Activated CD8-positive, alpha-beta memory T cell treated with anti-CD3 and anti-CD28 coated beads, Interleukin-2, amount 50 U/mL, for 48 hours (primary cell): ENCODE results near the gene VGF.
"Not testable (repeated sequence)": the region's sequence is repeated elsewhere in the genome, so short reads cannot be mapped to it uniquely, and the experiment has no call there.

Experiments used
- DNase-seq: peaks from one replicate; pipeline ENCODE4 v3.0.0-alpha.2; 2020

The VGF gene

GRCh38 chr7:101134399-101134980, 30.9 kb downstream of the VGF start:
- DNase-seq, result no peak

- no peak for DNase-seq
These were observed 31.6 kb downstream of the VGF start for GRCh38 chr7:101133621-101134398.

GRCh38 chr7:101132626-101133600, 32.5 kb downstream of the VGF start:
- not testable (repeated sequence) for DNase-seq

- DNase-seq, result no peak
These were observed 35.7 kb downstream of the VGF start for GRCh38 chr7:101129603-101130117.

- DNase-seq, result no peak
These were observed 37.1 kb downstream of the VGF start for GRCh38 chr7:101128040-101128834.

- DNase-seq, result no peak
These were observed 37.8 kb downstream of the VGF start for GRCh38 chr7:101127460-101128039.

GRCh38 chr7:101126651-101127459, 38.5 kb downstream of the VGF start, which contains the start of gene SERPINE1:
Gene SERPINE1 (plus strand): TSS chr7:101127104. CDS start chr7:101128394, 1,290 bp downstream.
- DNase-seq, result peak; percentile 59

GRCh38 chr7:101125989-101126650, 39.2 kb downstream of the VGF start:
- DNase-seq, result no peak

- no peak for DNase-seq
These were observed 40.9 kb downstream of the VGF start for GRCh38 chr7:101124376-101125056.

- no peak for DNase-seq
These were observed 41.7 kb downstream of the VGF start for GRCh38 chr7:101123703-101124068.

- DNase-seq, result no peak
These were observed 42.3 kb downstream of the VGF start for GRCh38 chr7:101122933-101123702.

- DNase-seq, result no peak
These were observed 43.1 kb downstream of the VGF start for GRCh38 chr7:101121991-101122932.

GRCh38 chr7:101121631-101121990, 43.8 kb downstream of the VGF start:
- DNase-seq, result not testable (repeated sequence)

- DNase-seq, result no peak
These were observed 45.1 kb downstream of the VGF start for GRCh38 chr7:101120315-101120714.

GRCh38 chr7:101119876-101120275, 45.5 kb downstream of the VGF start:
- no peak for DNase-seq

GRCh38 chr7:101118856-101119255, 46.5 kb downstream of the VGF start:
- DNase-seq, result no peak

GRCh38 chr7:101116898-101117297, 48.5 kb downstream of the VGF start:
- DNase-seq, result no peak

GRCh38 chr7:101115215-101115614, 50.2 kb downstream of the VGF start:
- no peak for DNase-seq
